Lower leg skin (tissue), 4 donors: ENCODE measurements around the gene CLMN. TPM values are rescaled to one million over a fixed set of nuclear protein-coding genes. Genes with fewer than 3 reads are reported as not detected.
"Not testable (repeated sequence)": the region's sequence is repeated elsewhere in the genome, so short reads cannot be mapped to it uniquely, and the experiment has no call there.

ENCODE experiments used
- DNase-seq, 2 donors: peaks; one replicate each; pipeline ENCODE4 v3.0.0-alpha.2; 2019; ENCODE audit warnings: low spot score in 2 of 2
- H3K4me3 ChIP-seq: fragments of 200-600 bp; sonication (generic); 2 replicates; pipeline ENCODE4 v1.5.1; 2017; ENCODE audit warnings: mild to moderate bottlenecking, low read depth; ENCODE audit not compliant: poor library complexity, severe bottlenecking
- POLR2A ChIP-seq, 2 donors: fragments of 450-650 bp; IDR thresholded peaks; one replicate each; pipeline ENCODE4 v1.6.1; 2016 to 2017; ENCODE audit warnings: antibody characterized with exemption in 2 of 2, mild to moderate bottlenecking in 1 of 2, moderate library complexity in 1 of 2
- WGBS, 2 donors: methylation state at CpG; one replicate each; pipeline ENCODE4 v1.1.5; 2018; 5-methylcytosine and 5-hydroxymethylcytosine counted together
- intact Hi-C: fragments of 100-400 bp; cut with DNase I; formaldehyde crosslinking; loops from one replicate; pipeline ENCODE4 v1.15.0; 2023; ENCODE audit warnings: low total_unique reads
- total RNA-seq, 4 donors: library from RNA; depleted of rRNA; stranded (reverse); fragments of >200 nt; gene quantifications; one replicate each; pipeline ENCODE4 v1.1.0, GENCODE V29; 2016
- TF ChIP-seq, protein P1 (sequence below), 3 donors: fragments of 450-650 bp; IDR thresholded peaks; one replicate each; pipeline ENCODE4 v1.5.1; 2016; ENCODE audit warnings: antibody characterized with exemption in 3 of 3, mild to moderate bottlenecking in 3 of 3, moderate library complexity in 2 of 3

CLMN gene
- total RNA-seq, 4 donors from 2014 or later: 5.6 to 7.6 (median 7.2) TPM

DNA sequence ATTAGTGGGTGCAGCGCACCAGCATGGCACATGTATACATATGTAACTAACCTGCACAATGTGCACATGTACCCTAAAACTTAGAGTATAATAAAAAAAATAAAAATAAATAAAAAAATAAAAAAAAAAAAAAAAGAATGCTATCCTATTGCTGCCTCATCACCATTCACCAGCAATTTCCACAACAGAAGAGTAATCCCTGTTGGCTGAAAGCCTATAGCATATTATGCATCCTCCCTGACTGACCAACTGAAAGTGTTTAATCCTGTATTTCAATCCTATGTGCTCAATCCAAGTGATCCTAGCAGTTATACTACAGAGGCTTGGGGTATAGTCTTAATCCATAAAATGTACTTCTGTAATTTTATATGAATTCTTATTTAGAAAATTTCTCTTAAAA, 180.8 kb downstream of the CLMN start:
- H3K4me3 ChIP-seq: no peak overlapping the region
- 83 to 86% methylated on average over 1 of the region's 1 CpG for WGBS, 2 donors
- TF ChIP-seq, protein P1, sequence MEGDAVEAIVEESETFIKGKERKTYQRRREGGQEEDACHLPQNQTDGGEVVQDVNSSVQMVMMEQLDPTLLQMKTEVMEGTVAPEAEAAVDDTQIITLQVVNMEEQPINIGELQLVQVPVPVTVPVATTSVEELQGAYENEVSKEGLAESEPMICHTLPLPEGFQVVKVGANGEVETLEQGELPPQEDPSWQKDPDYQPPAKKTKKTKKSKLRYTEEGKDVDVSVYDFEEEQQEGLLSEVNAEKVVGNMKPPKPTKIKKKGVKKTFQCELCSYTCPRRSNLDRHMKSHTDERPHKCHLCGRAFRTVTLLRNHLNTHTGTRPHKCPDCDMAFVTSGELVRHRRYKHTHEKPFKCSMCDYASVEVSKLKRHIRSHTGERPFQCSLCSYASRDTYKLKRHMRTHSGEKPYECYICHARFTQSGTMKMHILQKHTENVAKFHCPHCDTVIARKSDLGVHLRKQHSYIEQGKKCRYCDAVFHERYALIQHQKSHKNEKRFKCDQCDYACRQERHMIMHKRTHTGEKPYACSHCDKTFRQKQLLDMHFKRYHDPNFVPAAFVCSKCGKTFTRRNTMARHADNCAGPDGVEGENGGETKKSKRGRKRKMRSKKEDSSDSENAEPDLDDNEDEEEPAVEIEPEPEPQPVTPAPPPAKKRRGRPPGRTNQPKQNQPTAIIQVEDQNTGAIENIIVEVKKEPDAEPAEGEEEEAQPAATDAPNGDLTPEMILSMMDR (IDR thresholded peaks at IDR 0.05): no peak
- TF ChIP-seq POLR2A (IDR thresholded peaks at IDR 0.05): no peak
- intact Hi-C loops: no loop called here
- no peak for DNase-seq

DNA sequence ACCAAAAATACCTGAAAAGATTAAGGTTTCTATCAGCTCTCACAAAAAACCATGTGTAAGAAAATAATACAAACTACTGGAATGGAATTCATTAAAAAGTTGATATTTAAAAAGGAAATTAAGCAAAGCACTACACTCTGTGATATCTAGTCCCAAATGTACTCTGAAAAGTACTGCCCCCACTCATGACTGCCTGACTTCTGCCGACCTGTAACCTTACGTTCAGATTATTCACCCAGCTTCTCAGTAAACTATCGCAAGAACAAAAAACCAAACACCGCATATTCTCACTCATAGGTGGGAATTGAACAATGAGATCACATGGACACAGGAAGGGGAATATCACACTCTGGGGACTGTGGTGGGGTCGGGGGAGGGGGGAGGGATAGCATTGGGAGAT, 181.3 kb downstream of the CLMN start:
- DNase-seq, H3K4me3 ChIP-seq, intact Hi-C loops: not testable (repeated sequence)
- WGBS, 2 donors: 84 to 90% methylated on average over 4 to 5 of the region's 5 CpGs

DNA sequence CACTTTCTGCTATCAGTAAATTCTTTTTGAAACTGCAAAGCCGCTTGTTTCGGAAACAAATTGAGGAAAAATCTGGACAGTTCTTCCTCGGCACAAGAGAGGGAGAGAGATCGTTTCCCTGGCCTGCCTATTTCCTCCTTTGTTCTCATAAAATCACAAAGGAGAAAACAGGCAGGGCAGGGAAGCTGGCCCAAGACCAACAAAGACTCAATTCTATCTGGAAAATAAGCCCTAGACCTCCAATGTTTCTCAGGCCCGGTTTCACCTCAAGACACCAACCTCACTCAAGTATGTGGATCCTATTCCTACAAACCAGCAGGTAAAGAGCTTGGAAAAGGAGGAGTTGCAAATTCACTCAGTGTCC, 181.9 kb downstream of the CLMN start:
- WGBS, 2 donors: 49 to 62% methylated on average over 5 of the region's 5 CpGs
- TF ChIP-seq, protein P1 (IDR thresholded peaks at IDR 0.05): no peak
- TF ChIP-seq POLR2A (IDR thresholded peaks at IDR 0.05): no peak
- DNase-seq: no peak
- H3K4me3 ChIP-seq: no peak overlapping the region
- intact Hi-C loops: no loop called here

DNA sequence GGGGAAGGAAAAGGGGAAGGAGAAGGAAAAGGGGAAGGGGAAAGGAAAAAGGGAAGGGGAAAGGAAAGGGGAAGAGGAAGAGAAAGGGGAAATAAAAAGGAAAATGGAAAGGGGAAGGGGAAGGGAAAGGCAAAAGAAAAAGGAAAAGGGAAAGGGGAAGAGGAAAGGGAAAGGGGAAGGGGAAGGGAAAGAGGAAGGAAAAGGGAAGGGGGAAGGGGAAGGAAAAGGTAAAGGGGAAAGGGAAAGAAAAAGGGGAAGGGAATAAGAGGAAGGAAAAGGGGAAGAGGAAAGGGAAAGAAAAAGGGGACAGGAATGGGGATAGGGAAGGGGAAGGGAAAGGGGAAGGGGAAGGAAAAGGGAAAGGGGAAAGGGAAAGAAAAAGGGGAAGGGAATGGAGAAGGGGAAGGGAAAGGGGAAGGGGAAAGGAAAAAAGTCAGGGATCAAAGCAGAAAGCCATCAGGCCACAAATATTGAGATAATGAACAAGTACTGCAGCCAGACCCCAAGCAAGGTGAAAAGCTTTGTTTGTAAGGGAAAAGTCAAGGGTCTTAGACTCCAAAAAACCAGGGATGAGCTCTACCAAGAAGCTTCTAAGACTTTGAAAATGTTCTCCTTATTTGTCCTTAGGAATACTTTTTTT, 182.4 kb downstream of the CLMN start:
- intact Hi-C loops: no loop called here
- TF ChIP-seq POLR2A (IDR thresholded peaks at IDR 0.05): no peak
- TF ChIP-seq, protein P1 (IDR thresholded peaks at IDR 0.05): no peak
- no peak overlapping the region for H3K4me3 ChIP-seq
- DNase-seq: no peak

DNA sequence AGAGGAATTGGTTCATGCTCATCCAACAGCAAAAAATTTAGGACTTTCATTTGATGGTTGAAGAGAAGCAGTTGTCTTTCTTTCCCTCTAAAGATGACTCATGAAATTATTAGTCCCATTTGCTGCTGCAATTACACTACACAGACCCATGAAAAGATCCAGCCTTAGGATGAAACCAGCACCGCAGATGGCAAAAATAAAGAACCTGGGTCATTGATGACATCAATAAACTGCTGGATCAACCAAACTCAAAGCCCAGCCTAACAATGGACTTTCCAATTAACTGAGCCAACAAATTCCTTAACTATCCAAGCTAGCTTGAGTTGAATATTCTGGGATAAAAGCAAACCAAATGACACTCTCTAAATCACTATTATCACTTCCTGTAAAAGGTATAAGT, 183.1 kb downstream of the CLMN start:
- TF ChIP-seq, protein P1 (IDR thresholded peaks at IDR 0.05): no peak
- TF ChIP-seq POLR2A (IDR thresholded peaks at IDR 0.05): no peak
- 65 to 85% methylated on average over 1 of the region's 1 CpG for WGBS, 2 donors
- intact Hi-C loops: no loop called here

DNA sequence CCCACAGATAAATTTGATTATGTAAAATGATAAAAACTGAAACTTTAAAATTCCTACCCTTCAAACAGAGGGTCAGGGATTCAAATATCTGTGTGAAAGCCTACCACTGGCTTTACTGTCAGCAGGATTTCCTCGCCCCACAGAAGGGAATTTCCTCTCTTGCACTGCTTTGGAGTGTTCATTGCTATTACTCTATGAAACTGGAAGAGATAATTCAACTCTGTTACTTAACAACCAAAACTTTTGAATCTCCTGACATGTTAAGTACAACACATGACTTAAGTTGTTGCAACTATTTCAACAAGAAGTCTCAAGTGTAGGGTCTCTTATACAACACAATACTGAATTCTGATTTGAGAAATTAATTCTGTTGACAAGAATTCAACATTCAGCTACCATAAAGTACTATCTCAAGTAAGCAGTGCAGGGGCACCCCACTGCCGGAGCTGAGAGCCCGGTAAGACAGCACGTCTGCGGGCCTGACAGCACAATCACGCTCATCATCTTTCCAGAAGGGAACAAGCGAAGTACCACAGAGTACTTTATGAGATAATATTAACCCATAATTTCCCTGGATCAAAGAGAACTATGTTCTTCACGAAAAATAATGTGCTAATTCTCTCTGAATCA, 185.3 kb downstream of the CLMN start:
- TF ChIP-seq, protein P1 (IDR thresholded peaks at IDR 0.05): no peak
- no peak for TF ChIP-seq POLR2A (IDR thresholded peaks at IDR 0.05)

More for the DNA sequence above, 183.1 kb downstream of the CLMN start:
- DNase-seq: no peak
- no peak overlapping the region for H3K4me3 ChIP-seq

More for the DNA sequence above, 185.3 kb downstream of the CLMN start:
- intact Hi-C loops: no loop called here
- DNase-seq: no peak
- 86 to 88% methylated on average over 8 of the region's 8 CpGs for WGBS, 2 donors
- H3K4me3 ChIP-seq: no peak overlapping the region
